Measurements from ENCODE around the gene CCL1. TPM values are rescaled to one million over a fixed set of nuclear protein-coding genes. Genes with fewer than 3 reads are reported as not detected.

CCL1 gene
- total RNA-seq, 1 donor from 2014 or later: not detected

- Histone ChIP-seq H3K27ac (replicated peaks) (no peak overlapping the region), H3K36me3 (no peaks in the 10 kb centered on the region), H3K9me3 (replicated peaks) (no peaks in the 10 kb centered on the region), H3K27me3 (ENCODE audit: low read depth) (peaks cover 30% of the 10 kb centered on the region), H3K4me1 (no peaks in the 10 kb centered on the region), H3K4me3 (no peak overlapping the region)
- no peak for DNase-seq
- no peak for TF ChIP-seq CTCF (IDR thresholded peaks at IDR 0.05; ENCODE audit: borderline replicate concordance)
- intact Hi-C loops (cut with micrococcal nuclease): no loop called here
Measured at GRCh38 chr17:34370376-34370996, 7.5 kb upstream of the CCL1 start.

- no peaks in the 10 kb centered on the region for H3K9me3 ChIP-seq (replicated peaks)
Measured at GRCh38 chr17:34369571-34369970, 6.5 kb upstream of the CCL1 start.

DNA sequence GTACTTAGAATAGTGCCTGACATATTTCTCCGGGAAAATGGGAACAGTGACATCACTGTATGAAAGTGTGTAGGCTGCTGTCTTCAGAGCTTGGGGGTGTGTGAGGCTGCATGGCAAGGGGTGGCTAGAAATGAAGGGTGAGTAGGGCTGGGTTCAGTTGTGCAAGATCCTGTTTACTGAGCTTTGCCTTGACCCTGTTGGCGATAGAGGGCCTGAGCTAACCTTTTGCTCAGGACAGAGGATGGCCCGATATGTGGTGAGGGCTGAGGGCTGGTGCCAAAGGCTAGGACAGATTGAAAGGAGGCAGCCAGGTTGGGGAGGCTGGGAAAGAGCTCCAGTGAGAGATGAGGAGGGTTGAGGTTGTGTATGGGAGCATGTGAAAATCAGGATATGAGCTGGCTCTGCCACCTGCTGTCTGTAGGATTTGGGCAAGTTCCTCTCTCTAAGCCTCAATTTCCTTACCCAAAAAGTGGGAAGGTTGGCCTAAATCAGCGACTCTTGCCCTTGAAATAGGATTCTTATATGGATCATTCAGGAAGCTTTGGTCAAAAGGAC is 6.0 kb upstream of the CCL1 start:
- no peak for DNase-seq
- H3K4me3 ChIP-seq: no peak overlapping the region
- no peaks in the 10 kb centered on the region for H3K36me3 ChIP-seq
- H3K27ac ChIP-seq (replicated peaks): no peak overlapping the region
- H3K4me1 ChIP-seq: no peaks in the 10 kb centered on the region
- no peak for TF ChIP-seq CTCF (IDR thresholded peaks at IDR 0.05; ENCODE audit: borderline replicate concordance)
- intact Hi-C loops (cut with micrococcal nuclease): loop anchor here (10.0 kb wide), 1 partner anchor 64 kb away; no protein-coding TSS in a partner anchor
- no peaks in the 10 kb centered on the region for H3K9me3 ChIP-seq (replicated peaks)
- H3K27me3 ChIP-seq (ENCODE audit: low read depth): peaks cover 44% of the 10 kb centered on the region

More at GRCh38 chr17:34369571-34369970, 6.5 kb upstream of the CCL1 start:
- H3K4me3 ChIP-seq: no peak overlapping the region
- peaks cover 39% of the 10 kb centered on the region for H3K27me3 ChIP-seq (ENCODE audit: low read depth)
- H3K27ac ChIP-seq (replicated peaks): no peak overlapping the region
- intact Hi-C loops (cut with micrococcal nuclease): loop anchor here (10.0 kb wide), 1 partner anchor 65 kb away; no protein-coding TSS in a partner anchor
- no peak for TF ChIP-seq CTCF (IDR thresholded peaks at IDR 0.05; ENCODE audit: borderline replicate concordance)
- H3K4me1 ChIP-seq: no peaks in the 10 kb centered on the region
- DNase-seq: no peak
- H3K36me3 ChIP-seq: no peaks in the 10 kb centered on the region

DNA sequence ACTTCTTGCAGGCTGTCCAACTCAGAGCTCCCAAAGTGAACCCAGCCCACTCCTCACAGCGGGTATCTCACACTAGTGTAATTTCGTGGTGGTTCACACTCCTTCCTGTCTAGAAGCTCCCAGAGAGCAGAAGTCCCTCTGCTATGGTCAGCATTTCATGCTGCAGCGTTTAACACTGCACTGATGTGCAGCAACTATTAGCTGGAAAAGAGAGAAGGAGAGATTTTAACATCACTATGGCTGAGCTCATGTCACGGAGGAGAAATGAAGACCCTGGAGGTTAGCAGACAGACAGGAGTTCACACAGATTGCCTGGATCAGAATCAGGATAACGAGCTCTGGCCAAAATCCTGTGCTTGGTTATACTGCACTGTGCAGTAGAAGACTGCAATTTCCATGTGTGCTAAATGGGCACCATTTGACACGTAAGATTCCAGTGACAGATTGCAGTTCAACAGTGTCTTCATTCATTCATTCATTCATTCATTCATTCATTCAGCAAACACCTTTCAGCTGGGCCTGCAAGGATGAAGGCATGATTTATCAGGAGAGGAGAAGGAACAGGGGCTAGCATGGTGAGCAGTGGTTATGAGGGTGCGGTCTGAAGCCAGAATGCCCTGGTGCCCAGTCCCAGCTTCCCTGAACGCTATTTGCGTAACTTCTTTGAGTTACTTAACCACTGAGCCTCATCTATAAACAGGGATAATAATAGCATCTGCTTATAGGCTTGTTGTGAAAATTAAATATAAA is 5.3 kb upstream of the CCL1 start:
- no peak for TF ChIP-seq CTCF (IDR thresholded peaks at IDR 0.05; ENCODE audit: borderline replicate concordance)

DNA sequence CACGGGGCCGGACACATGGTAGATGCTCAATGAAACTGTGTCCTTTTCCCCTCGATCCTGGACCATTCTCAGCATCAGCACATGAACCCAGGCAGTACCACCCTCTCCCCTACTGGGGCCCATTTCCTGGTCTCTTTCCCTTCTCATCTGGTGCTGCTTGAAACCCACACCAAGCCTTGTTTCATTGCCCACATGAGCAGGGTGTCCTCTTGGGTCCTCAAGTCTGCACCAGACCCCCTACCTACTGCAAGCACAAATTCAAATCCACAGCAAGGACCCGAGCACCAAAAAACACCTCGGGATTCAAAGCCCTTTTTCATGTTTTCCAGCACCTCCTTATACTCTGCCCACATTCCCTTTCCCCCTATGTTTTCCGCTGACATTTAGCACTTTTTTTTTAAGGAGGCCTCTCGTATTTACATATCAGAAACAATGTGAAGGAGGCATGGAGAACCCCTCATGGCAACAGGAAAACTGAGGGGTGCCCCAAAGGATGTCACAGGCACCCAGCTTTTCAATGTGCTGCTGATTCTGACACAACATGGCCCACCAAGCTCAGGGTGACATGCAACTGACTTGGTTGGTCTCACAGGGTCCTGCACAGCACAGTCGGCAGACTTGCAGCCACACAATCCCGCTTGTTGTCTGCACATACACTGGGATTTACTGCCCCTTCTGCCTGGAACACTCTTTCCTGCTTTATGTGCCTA is 4.6 kb upstream of the CCL1 start:
- Histone ChIP-seq H3K9me3 (replicated peaks) (no peaks in the 10 kb centered on the region), H3K4me1 (no peaks in the 10 kb centered on the region), H3K27me3 (ENCODE audit: low read depth) (peaks cover 58% of the 10 kb centered on the region), H3K36me3 (no peaks in the 10 kb centered on the region), H3K4me3 (no peak overlapping the region), H3K27ac (replicated peaks) (no peak overlapping the region)
- no peak for DNase-seq
- no peak for TF ChIP-seq CTCF (IDR thresholded peaks at IDR 0.05; ENCODE audit: borderline replicate concordance)
- intact Hi-C loops (cut with micrococcal nuclease): loop anchor here (10.0 kb wide), 1 partner anchor 63 kb away; no protein-coding TSS in a partner anchor

More for the DNA sequence above, 5.3 kb upstream of the CCL1 start:
- no peaks in the 10 kb centered on the region for H3K9me3 ChIP-seq (replicated peaks)
- H3K27me3 ChIP-seq (ENCODE audit: low read depth): peaks cover 51% of the 10 kb centered on the region
- no peak overlapping the region for H3K27ac ChIP-seq (replicated peaks)
- no peaks in the 10 kb centered on the region for H3K4me1 ChIP-seq
- no peak overlapping the region for H3K4me3 ChIP-seq
- no peak for DNase-seq
- intact Hi-C loops (cut with micrococcal nuclease): loop anchor here (10.0 kb wide), 1 partner anchor 64 kb away; no protein-coding TSS in a partner anchor
- H3K36me3 ChIP-seq: no peaks in the 10 kb centered on the region
